Esophagus squamous epithelium (tissue), 5 donors: ENCODE results near the gene COL28A1. TPM values are rescaled to one million over a fixed set of nuclear protein-coding genes. Genes with fewer than 3 reads are reported as not detected.
A peak's percentile ranks its signal among the peaks of the same experiment; 100 is the strongest.

Experiments used
- DNase-seq: peaks from one replicate; lab custom pipeline; 2025; lab: John Stamatoyannopoulos, UW
- H3K27ac ChIP-seq, 4 donors: fragments of 200-600 bp; sonication (generic); one replicate each; pipeline ENCODE4 v1.5.1; 2016 to 2019; ENCODE audit warnings: mild to moderate bottlenecking in 1 of 4
- H3K27me3 ChIP-seq, 4 donors: fragments of 200-600 bp; sonication (generic); 1 replicate in 3 of 4; 2 replicates in 1 of 4; pipeline versions ENCODE4 v1.5.1 to v1.6.0; 2017 to 2021; ENCODE audit warnings: antibody characterized with exemption in 1 of 4
- H3K36me3 ChIP-seq, 3 donors: fragments of 200-600 bp; sonication (generic); one replicate each; pipeline ENCODE4 v1.5.1; 2016 to 2019
- H3K4me1 ChIP-seq, 3 donors: fragments of 200-600 bp; sonication (generic); one replicate each; pipeline ENCODE4 v1.5.1; 2017 to 2019
- H3K4me3 ChIP-seq, 4 donors: fragments of 200-600 bp; sonication (generic); 1 replicate in 3 of 4; 2 replicates in 1 of 4; pipeline ENCODE4 v1.5.1; 2016 to 2019; ENCODE audit warnings: mild to moderate bottlenecking in 2 of 4, moderate library complexity in 1 of 4
- H3K9me3 ChIP-seq, 3 donors: fragments of 200-600 bp; sonication (generic); one replicate each; pipeline ENCODE4 v1.5.1; 2016 to 2019
- POLR2A ChIP-seq, 4 donors: fragments of 450-650 bp; IDR thresholded peaks; one replicate each; pipeline ENCODE4 v1.6.1; 2017; ENCODE audit warnings: antibody characterized with exemption in 4 of 4, mild to moderate bottlenecking in 4 of 4, moderate library complexity in 3 of 4
- WGBS, 2 donors: methylation state at CpG; one replicate each; pipeline ENCODE4 v1.1.5; 2018; 5-methylcytosine and 5-hydroxymethylcytosine counted together
- intact Hi-C: fragments of 100-400 bp; cut with DNase I; formaldehyde crosslinking; loops from one replicate; pipeline ENCODE4 v1.15.0; 2022
- total RNA-seq, 4 donors: library from RNA; depleted of rRNA; stranded (reverse); fragments of >200 nt; gene quantifications; one replicate each; pipeline ENCODE4 v1.1.0, GENCODE V29; 2016
- TF ChIP-seq, protein P1 (sequence below), 6 experiments: fragments of 450-650 bp in 4 of 6; fragments of 200-600 bp in 2 of 6; sonication (generic) in 2 of 6; IDR thresholded peaks; one replicate each; pipeline ENCODE4 v1.5.1; 2016 to 2019; ENCODE audit warnings: antibody characterized with exemption in 6 of 6, mild to moderate bottlenecking in 4 of 6, moderate library complexity in 4 of 6
- donor health status: DM: yes; HTN: yes; CAD: no.

The COL28A1 gene
- total RNA-seq, 4 donors from 2014 or later = 0.11 to 3.1 (median 0.40) TPM

DNA sequence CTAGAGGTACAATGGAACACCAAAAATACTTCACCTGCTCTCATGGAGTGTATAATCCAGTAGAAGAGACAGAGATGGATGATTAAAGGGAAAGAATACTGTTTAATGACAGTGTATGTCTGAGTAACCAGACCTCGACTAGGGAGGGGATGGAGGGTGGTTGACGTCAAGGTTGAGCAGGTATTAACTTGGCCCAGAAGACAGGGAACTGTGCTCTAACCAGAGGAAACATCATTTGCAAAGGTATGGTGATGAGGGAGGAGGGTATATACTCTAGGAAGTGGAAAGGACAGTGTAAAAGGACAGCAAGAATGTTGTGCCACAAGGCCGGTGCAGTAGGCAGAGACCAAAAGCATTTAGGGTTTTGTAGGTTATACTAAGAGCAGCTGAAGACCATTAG is 33.9 kb upstream of the COL28A1 start:
- DNase-seq = no peak
- 66 to 67% methylated on average over 3 of the region's 3 CpGs for WGBS, 2 donors
- peaks cover 26 to 60% (median 26%) of the 10 kb centered on the region in 3 donors for H3K4me1 ChIP-seq
- H3K27me3 ChIP-seq = no peaks in the 10 kb centered on the region
- no peak for TF ChIP-seq POLR2A (IDR thresholded peaks at IDR 0.05)
- TF ChIP-seq, protein P1, sequence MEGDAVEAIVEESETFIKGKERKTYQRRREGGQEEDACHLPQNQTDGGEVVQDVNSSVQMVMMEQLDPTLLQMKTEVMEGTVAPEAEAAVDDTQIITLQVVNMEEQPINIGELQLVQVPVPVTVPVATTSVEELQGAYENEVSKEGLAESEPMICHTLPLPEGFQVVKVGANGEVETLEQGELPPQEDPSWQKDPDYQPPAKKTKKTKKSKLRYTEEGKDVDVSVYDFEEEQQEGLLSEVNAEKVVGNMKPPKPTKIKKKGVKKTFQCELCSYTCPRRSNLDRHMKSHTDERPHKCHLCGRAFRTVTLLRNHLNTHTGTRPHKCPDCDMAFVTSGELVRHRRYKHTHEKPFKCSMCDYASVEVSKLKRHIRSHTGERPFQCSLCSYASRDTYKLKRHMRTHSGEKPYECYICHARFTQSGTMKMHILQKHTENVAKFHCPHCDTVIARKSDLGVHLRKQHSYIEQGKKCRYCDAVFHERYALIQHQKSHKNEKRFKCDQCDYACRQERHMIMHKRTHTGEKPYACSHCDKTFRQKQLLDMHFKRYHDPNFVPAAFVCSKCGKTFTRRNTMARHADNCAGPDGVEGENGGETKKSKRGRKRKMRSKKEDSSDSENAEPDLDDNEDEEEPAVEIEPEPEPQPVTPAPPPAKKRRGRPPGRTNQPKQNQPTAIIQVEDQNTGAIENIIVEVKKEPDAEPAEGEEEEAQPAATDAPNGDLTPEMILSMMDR (IDR thresholded peaks at IDR 0.05) = no peak
- no peaks in the 10 kb centered on the region for H3K9me3 ChIP-seq
- intact Hi-C loops = loop anchor here (10.0 kb wide), 2 partner anchors 65 to 395 kb away; partner anchors contain the start of gene GLCCI1
- peak overlapping the region in 1 of 4 donors; percentile 15 for H3K4me3 ChIP-seq
- peaks cover 0 to 12% (median 0%) of the 10 kb centered on the region in 3 donors for H3K36me3 ChIP-seq
- peak overlapping the region; percentile 10 to 98 (median 54) for H3K27ac ChIP-seq

DNA sequence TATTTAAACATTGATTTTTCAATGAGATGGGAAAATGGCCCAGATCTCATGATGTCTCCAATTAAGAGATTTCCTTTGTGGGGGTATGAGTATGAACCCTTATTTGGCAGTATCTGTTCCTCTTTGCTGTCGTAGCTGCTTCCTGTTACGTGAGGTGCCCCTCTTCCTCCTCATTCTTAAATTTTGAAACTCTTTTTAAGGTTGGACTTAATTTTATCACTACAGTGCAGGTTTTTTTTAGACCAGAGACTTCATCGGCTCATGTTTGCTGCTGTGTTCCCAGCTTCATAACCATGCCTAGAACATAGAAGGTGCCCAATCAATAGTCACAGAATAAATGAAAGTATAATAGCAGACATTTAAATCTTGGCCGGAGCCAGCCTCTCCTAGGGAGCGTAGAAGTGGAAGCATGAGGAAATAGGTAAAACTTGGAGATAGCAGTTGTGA is 33.4 kb upstream of the COL28A1 start:
- Histone ChIP-seq H3K4me3 (peak overlapping the region in 1 of 4 donors; percentile 15), H3K4me1 (peaks cover 26 to 65% (median 27%) of the 10 kb centered on the region in 3 donors), H3K36me3 (peaks cover 0 to 12% (median 0%) of the 10 kb centered on the region in 3 donors), H3K27ac (peak overlapping the region; percentile 10 to 98 (median 54)), H3K9me3 (no peaks in the 10 kb centered on the region), H3K27me3 (no peaks in the 10 kb centered on the region)
- DNase-seq = no peak
- TF ChIP-seq, protein P1 (IDR thresholded peaks at IDR 0.05) = no peak
- no peak for TF ChIP-seq POLR2A (IDR thresholded peaks at IDR 0.05)
- 58 to 66% methylated on average over 4 to 5 of the region's 5 CpGs for WGBS, 2 donors
- intact Hi-C loops = no loop called here

DNA sequence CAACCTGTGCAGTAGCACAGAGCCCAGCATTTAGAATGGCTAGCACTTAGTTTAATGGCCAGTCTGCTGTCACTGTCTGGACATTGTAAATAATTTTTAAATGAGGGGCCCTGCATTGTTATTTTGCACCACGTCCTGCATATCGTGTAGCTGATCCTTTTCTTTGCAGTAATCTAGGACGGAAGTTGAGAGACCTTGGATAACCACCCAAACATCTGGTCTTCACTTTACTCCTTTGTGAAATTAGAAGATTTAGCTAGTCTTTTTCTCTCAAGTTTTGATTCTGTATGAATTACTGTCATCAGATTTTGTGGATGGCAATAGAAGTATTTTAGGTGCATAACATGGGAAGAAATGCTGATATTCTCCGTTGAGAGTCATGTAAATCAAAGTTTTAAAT is 32.9 kb upstream of the COL28A1 start:
- TF ChIP-seq POLR2A (IDR thresholded peaks at IDR 0.05) = no peak
- TF ChIP-seq, protein P1 (IDR thresholded peaks at IDR 0.05) = no peak
- intact Hi-C loops = no loop called here
- peaks cover 26 to 71% (median 27%) of the 10 kb centered on the region in 3 donors for H3K4me1 ChIP-seq
- H3K27ac ChIP-seq = peak overlapping the region in 3 of 4 donors; percentile 90 to 98 (median 98)
- H3K36me3 ChIP-seq = peaks cover 0 to 12% (median 0%) of the 10 kb centered on the region in 3 donors
- no peaks in the 10 kb centered on the region for H3K27me3 ChIP-seq
- peak overlapping the region in 3 of 4 donors; percentile 67 to 94 (median 92) for H3K4me3 ChIP-seq
- no peak for DNase-seq
- no peaks in the 10 kb centered on the region for H3K9me3 ChIP-seq
- WGBS, 2 donors = 77 to 79% methylated on average over 4 of the region's 4 CpGs

DNA sequence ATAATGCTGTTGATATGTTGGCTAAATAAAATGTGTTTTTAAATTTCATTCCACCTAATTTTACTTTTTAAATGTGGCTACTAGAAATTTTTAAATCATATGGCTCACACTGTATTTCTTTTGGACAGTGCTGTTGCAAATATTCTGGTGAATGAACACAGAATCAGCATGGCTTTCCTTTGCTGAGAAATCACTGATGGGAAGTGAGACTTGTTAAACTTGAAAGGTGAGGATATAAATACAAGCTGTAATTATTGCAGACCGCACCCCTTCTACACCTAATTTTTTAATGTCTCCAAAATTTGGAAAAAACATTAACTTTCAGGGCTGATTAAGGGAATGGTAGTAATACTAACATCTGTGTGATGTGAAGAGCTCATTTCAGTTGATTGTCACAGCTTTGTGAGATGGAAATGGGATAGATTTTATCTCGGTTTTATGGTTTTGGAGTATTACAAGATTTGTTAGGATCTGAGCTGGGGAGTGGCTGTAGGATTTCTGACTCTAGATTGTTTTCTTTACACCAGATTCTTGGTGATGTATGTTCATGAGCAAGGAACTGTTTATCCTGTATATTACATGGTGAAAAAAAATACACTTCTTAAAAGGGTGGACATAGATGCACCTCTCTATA is 32.3 kb upstream of the COL28A1 start:
- intact Hi-C loops = no loop called here
- TF ChIP-seq, protein P1 (IDR thresholded peaks at IDR 0.05) = no peak
- TF ChIP-seq POLR2A (IDR thresholded peaks at IDR 0.05) = peak in 1 of 4 donors; percentile 16
- no peaks in the 10 kb centered on the region for H3K9me3 ChIP-seq
- peaks cover 0 to 7% (median 0%) of the 10 kb centered on the region in 3 donors for H3K36me3 ChIP-seq
- DNase-seq = no peak
- H3K27me3 ChIP-seq = no peaks in the 10 kb centered on the region
- WGBS, 2 donors = 18 to 45% methylated on average over 2 of the region's 2 CpGs
- H3K4me1 ChIP-seq = peaks cover 26 to 76% (median 27%) of the 10 kb centered on the region in 3 donors
- H3K4me3 ChIP-seq = peak overlapping the region; percentile 67 to 96 (median 93)
- peak overlapping the region; percentile 90 to 98 (median 98) for H3K27ac ChIP-seq
